Activated CD8-positive, alpha-beta memory T cell treated with anti-CD3 and anti-CD28 coated beads, Interleukin-2, amount 50 U/mL, for 24 hours (primary cell): Measurements from ENCODE around the gene SPARC.

ENCODE experiments used
- DNase-seq: peaks from one replicate; pipeline ENCODE4 v3.0.0-alpha.2; 2020; ENCODE audit errors: extremely low read depth

SPARC gene

DNA sequence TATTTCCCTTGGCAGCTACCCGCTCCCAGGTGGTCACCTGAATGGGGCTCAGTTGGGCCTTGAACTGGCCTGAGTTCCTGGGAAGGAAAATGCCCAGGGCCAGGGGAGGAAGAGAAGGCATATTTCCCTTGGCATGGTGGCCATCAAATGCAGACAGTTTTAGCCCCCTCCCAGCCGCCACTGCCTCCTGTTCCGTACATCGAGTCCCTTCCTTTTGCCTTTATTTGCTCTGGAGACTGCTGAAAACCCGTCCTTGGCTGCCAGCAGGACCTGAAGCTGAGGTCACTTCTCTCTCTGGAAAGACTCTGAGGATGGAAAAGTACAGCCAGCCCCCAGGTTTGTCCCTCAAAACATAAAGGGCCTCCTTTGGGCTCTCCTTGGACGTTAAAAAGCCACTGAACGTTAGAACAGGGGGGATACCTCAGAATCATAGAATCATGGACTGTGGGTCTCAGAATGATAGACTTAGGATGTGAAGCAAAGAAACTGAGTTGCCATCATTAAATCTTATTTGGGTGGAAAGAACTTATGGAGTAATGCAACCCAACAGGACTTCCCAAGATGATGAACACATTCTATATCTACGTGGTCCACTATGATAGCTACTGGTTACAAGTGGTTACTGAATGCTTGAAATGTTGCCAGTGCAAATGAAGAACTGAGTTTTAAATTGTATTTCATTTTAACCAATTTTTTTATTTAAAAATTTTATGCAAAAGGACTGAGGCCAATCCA lies 7.1 kb downstream of the SPARC start:
- DNase-seq: no peak

DNA sequence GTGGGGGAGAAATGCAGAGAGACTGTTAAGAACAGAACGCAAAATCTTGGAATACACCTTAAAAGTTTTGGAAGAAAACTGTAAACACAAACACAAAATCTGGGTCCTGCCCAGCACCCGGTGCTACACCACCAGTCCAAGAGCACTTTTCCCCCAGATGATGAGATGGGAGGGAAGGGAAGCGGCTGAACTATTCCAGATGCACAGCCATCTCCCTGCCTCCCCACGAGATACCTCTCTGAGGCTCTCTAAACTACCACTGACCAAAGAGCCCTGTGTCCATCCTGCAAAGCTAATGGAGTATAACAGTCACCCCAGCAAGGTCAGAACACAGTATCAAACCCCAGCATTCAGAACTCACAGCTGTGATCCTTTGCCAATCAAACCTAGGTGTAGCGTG lies 8.0 kb downstream of the SPARC start:
- DNase-seq: no peak

DNA sequence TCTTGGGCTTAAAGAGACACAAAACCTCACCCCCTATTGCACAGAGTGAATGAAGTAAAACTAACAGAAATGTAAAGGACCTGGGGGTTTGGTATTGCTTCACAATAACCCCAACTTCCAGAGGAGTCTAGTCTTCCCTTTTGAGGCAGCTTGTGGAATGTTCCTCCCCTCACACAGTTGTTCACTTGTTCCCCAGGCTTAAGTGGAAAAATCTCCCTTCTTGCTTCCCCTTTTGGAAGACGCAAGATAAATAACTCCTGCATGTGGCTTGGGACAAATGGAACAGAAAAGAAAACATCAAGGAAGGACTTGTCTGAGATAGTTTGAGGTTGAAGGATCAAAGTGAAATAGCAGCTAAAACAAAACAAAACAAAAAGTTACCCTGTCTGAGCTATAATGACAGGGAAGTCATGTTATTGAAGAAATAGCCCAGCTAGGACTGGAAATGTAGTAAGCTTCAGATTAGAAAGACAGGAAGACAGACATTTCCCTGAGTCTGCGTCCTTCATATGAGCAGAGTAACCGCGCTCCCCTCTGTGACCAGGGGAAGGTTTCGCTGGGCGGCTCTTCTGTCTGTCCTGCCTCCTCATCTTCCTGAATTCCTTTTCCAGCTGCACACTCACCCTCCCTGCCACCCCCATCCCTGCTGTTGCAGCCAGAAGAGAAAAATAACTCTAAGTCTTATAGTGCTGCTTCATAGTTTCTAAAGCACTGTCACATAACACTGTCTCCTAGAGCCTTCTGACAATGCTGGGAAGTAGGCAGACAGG lies 8.8 kb downstream of the SPARC start:
- no peak for DNase-seq

- no peak for DNase-seq
Observed at GRCh38 chr5:151676719-151677118, 10.0 kb downstream of the SPARC start.

- DNase-seq: no peak
Observed at GRCh38 chr5:151676314-151676712, 10.4 kb downstream of the SPARC start.

- DNase-seq: no peak
Observed at GRCh38 chr5:151675611-151676313, 11.0 kb downstream of the SPARC start.

- DNase-seq: no peak
Observed at GRCh38 chr5:151674626-151675610, 11.8 kb downstream of the SPARC start.

DNA sequence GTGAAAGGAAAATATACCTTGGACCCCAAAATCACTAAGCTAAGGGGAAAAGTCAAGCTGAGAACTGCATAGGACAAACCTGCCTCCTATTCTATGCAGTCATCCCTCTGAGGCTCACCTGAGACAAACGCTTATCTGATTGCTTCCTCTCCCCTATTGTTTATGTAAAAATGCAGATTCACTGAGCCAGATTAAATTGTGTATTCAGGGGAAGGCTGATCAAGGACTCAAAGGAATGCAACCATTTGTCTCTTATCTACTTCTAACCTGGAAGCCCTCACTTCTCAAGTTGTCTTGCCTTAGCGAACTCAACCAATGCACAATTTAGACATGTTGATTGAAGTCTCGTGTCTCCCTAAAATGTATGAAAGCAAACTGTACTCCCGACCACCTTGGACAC lies 13.3 kb downstream of the SPARC start:
- DNase-seq: no peak

- no peak for DNase-seq
Observed at GRCh38 chr5:151672516-151672915, 14.2 kb downstream of the SPARC start.

DNA sequence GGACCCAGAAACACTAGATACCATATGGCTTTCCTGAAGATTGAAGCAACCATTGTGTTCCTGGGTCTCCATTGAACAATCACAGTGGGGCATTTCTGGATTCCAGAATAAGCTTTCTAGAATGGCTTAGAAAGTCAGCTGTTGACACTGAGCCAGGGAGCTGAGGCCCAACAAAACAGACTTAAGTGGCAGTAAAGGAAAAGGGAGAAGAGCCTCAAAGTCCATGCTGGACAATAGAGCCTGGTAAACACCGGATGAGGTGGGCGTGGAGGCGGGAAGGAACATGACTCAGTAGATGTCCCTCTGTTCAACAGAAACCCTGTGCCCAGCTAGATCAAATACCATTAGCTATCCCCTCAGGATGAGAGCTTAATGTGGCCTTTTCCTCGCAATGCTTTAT lies 14.8 kb downstream of the SPARC start:
- no peak for DNase-seq

- no peak for DNase-seq
Observed at GRCh38 chr5:151670953-151671636, 15.6 kb downstream of the SPARC start.

GRCh38 chr5:151670083-151670686 lies 16.5 kb downstream of the SPARC start:
- no peak for DNase-seq

- no peak for DNase-seq
Observed at GRCh38 chr5:151667083-151667482, 19.6 kb downstream of the SPARC start.

DNA sequence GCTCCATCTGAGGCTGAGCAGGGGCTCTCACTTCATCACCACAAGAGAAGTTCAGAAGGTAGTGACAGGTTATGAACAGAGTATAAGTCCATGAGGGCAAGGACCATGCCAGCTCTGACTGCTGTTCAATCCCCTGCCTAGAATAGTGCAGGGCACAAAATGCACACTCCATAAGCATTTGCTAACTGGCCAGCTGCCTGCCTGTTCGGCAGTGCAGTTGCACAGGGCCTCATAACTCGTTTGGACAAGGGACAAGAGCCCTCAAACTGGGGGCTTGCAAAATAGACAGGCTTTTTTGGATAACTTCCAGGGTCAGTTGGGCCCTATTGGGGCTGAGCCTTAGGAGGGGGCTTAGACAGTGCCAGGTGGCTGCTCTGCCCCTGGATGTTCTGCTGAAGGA lies 21.1 kb downstream of the SPARC start:
- DNase-seq: no peak

GRCh38 chr5:151664694-151665585 lies 21.8 kb downstream of the SPARC start:
- no peak for DNase-seq

- no peak for DNase-seq
Observed at GRCh38 chr5:151663617-151664293, 23.0 kb downstream of the SPARC start.

- DNase-seq: no peak
Observed at GRCh38 chr5:151662805-151663204, 23.9 kb downstream of the SPARC start.

GRCh38 chr5:151661968-151662732 lies 24.6 kb downstream of the SPARC start:
- DNase-seq: no peak
